SK-N-SH treated with all-trans-retinoic acid at 6 μM for 48 hours (cell line): ENCODE results near the gene RASSF1.

Experiments used
- ARNTL ChIP-seq: fragments of 450-650 bp; formaldehyde crosslinking; IDR thresholded peaks from 2 replicates; pipeline ENCODE4 v1.5.0; 2020; ENCODE audit warnings: low read depth, mild to moderate bottlenecking, moderate library complexity, borderline replicate concordance
- CREB5 ChIP-seq: fragments of 250-450 bp; sonication (Bioruptor Pico); IDR thresholded peaks from 2 replicates; pipeline ENCODE4 v1.5.1; 2020; ENCODE audit warnings: low read depth, mild to moderate bottlenecking, moderate library complexity
- CSDC2 ChIP-seq: fragments of 250-450 bp; sonication (Bioruptor Pico); IDR thresholded peaks from 2 replicates; pipeline ENCODE4 v1.5.0; 2020; ENCODE audit warnings: mild to moderate bottlenecking, moderate library complexity
- CSRNP3 ChIP-seq: fragments of 250-450 bp; sonication (Bioruptor Pico); IDR thresholded peaks from 2 replicates; pipeline ENCODE4 v1.5.1; 2021; ENCODE audit warnings: mild to moderate bottlenecking, moderate library complexity
- ISL1 ChIP-seq: fragments of 250-450 bp; sonication (Bioruptor Pico); IDR thresholded peaks from 2 replicates; pipeline ENCODE4 v2.1.2; 2022; ENCODE audit warnings: mild to moderate bottlenecking, moderate library complexity
- OSR1 ChIP-seq: fragments of 250-450 bp; sonication (Bioruptor Pico); IDR thresholded peaks from 2 replicates; pipeline ENCODE4 v1.8.0; 2022; ENCODE audit warnings: moderate library complexity, mild to moderate bottlenecking, inconsistent platforms
- PATZ1 ChIP-seq: fragments of 250-450 bp; sonication (Bioruptor Pico); IDR thresholded peaks from 2 replicates; pipeline ENCODE4 v1.8.0; 2020; ENCODE audit warnings: mild to moderate bottlenecking, moderate library complexity, borderline replicate concordance
- POU6F1 ChIP-seq: fragments of 250-450 bp; sonication (Bioruptor Pico); IDR thresholded peaks from 2 replicates; pipeline ENCODE4 v1.8.0; 2021; ENCODE audit warnings: low read depth, mild to moderate bottlenecking, moderate library complexity, borderline replicate concordance
- PPARA ChIP-seq: fragments of 250-450 bp; sonication (Bioruptor Pico); IDR thresholded peaks from 2 replicates; pipeline ENCODE4 v1.5.0; 2020; ENCODE audit warnings: mild to moderate bottlenecking, borderline replicate concordance
- RARB ChIP-seq: fragments of 250-450 bp; sonication (Bioruptor Pico); IDR thresholded peaks from 2 replicates; pipeline ENCODE4 v1.8.0; 2021; ENCODE audit warnings: mild to moderate bottlenecking, moderate library complexity
- SNAI2 ChIP-seq: fragments of 250-450 bp; sonication (Bioruptor Pico); IDR thresholded peaks from 2 replicates; pipeline ENCODE4 v1.5.0; 2020; ENCODE audit warnings: mild to moderate bottlenecking, moderate library complexity
- TCF4 ChIP-seq: fragments of 250-450 bp; sonication (Bioruptor Pico); IDR thresholded peaks from 2 replicates; pipeline ENCODE4 v1.8.0; 2021; ENCODE audit warnings: mild to moderate bottlenecking, moderate library complexity, borderline replicate concordance
- TSHZ2 ChIP-seq: fragments of 250-450 bp; sonication (Bioruptor Pico); IDR thresholded peaks from 2 replicates; pipeline ENCODE4 v1.5.0; 2020; ENCODE audit warnings: mild to moderate bottlenecking, moderate library complexity
- ZFP3 ChIP-seq: fragments of 250-450 bp; sonication (Bioruptor Pico); IDR thresholded peaks from 2 replicates; pipeline ENCODE4 v1.5.0; 2020; ENCODE audit warnings: mild to moderate bottlenecking, moderate library complexity

- TF ChIP-seq CSRNP3 (CRISPR knock-in tag) (no peak), PPARA (CRISPR knock-in tag) (no peak), PATZ1 (CRISPR knock-in tag) (no peak), ISL1 (CRISPR knock-in tag) (no peak), RARB (no peak), TSHZ2 (no peak), ARNTL (CRISPR knock-in tag) (no peak), OSR1 (no peak), CREB5 (no peak), SNAI2 (CRISPR knock-in tag) (no peak), CSDC2 (no peak), ZFP3 (CRISPR knock-in tag) (no peak), POU6F1 (CRISPR knock-in tag) (no peak), TCF4 (no peak)
Observed at GRCh38 chr3:50304601-50305000, 36.0 kb downstream of the RASSF1 start.
